Hematopoietic multipotent progenitor cell treated with erythropoietin and hydrocortisone succinate and interleukin-3 and kit ligand, for 6 days (in vitro differentiated cells): ENCODE measurements around the gene DYNLRB1.

ENCODE experiments used
- DNase-seq: peaks from one replicate; pipeline ENCODE4 v3.0.0-alpha.2; 2015

Gene DYNLRB1

GRCh38 chr20:34535301-34535840, 19.1 kb downstream of the DYNLRB1 start:
- no peak for DNase-seq

DNA sequence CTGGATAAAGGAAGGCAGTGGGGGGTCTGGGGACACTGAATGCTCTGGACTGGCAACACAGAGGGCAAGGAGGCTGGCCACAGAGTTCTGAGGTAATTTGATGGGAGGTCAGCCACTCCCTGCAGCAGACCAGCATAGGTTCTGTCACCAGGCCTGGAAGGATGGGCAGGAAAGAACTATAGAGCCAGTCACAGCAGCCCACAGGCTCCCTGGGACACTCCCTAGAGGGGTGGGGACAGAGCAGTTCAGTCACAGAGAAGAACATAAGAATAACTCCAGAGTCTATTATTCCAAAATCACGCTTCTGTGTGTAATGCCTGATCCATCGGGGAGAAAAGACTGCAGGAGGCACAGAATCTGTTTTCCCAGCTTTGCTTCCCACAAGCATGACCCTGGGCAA, 19.6 kb downstream of the DYNLRB1 start:
- DNase-seq, result no peak

DNA sequence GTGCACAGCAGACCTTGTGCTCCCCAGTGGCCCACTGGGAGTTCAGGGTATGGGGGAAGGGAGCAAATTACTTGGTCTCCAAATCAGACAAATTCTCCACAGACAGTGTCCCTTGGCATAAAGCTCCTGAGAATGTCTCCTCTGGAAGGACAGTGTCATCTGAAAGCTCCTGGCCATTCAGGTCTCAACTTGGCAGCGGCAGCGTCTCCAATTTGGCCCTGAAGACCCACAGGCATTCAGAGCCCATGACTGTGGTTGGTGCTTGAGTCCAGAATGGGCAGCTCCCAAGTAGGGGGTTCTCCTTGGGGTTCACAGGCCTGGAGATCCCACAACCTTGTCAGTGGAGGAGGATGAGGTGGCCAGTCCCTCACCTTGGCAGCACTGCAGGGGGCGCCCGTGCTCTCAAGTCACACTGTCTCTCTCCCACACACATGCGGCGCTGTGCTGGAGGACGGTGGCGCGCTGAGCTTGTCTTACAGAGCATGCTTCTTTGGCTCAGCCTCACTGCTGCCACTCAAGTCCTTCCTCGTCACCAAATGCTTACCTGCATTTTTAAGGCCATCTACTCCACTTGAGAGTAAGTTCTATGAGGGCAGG, 20.7 kb downstream of the DYNLRB1 start:
- DNase-seq, result peak; percentile 69

- DNase-seq, result no peak
These were observed 21.4 kb downstream of the DYNLRB1 start for GRCh38 chr20:34537651-34538050.

- DNase-seq, result peak; percentile 64
These were observed 22.5 kb downstream of the DYNLRB1 start for GRCh38 chr20:34538671-34539123.

DNA sequence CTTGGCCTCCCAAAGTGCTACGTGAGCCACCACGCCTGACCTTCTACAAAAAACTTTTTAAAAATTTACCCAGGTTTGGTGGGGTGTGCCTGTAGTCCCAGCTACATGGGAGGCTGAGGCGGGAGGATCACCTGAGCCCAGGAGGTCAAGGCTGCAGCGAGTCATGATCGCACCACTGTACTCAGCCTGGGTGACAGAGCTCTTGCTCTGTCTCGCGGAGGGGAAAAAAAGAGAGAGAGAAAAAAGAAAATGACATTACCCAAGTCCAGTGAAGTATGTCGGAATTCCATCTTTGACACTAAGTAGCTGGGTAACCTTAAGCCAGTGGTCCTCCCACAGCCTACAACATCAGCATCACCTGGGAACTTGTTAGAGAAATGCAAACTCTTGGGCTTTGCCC, 23.5 kb downstream of the DYNLRB1 start:
- no peak for DNase-seq

DNA sequence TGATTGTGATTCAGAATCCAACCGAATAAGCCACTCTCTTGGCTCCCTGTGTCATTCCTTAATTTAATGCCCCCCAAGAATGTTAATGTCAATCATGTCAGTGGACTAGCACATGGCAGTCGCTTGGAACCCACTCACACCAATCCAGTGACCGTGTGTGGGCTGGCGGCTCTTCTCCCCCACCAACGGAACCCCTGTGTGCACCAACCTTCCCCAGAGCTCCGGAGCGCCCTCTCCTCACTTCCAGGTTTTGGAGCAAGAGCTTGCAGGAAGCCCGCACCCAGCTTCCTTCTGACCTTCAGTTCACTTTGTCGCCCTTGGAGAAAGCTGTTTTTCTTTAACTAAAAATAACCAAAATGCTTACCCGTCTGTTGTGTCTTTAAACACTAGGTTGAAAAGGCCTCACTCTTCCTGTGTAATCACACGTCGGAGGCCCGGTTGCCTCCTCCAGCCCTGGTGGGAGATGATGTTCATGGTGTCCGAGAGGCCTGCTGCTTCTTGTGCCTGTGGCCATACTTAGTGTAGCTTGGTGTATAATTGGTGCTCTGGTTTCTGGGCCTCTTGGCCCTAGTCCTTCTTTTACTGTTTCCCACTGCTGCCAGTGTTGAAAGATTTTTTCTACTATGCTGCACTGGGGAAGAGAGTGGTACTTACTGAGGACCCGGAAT, 24.5 kb downstream of the DYNLRB1 start:
- no peak for DNase-seq

DNA sequence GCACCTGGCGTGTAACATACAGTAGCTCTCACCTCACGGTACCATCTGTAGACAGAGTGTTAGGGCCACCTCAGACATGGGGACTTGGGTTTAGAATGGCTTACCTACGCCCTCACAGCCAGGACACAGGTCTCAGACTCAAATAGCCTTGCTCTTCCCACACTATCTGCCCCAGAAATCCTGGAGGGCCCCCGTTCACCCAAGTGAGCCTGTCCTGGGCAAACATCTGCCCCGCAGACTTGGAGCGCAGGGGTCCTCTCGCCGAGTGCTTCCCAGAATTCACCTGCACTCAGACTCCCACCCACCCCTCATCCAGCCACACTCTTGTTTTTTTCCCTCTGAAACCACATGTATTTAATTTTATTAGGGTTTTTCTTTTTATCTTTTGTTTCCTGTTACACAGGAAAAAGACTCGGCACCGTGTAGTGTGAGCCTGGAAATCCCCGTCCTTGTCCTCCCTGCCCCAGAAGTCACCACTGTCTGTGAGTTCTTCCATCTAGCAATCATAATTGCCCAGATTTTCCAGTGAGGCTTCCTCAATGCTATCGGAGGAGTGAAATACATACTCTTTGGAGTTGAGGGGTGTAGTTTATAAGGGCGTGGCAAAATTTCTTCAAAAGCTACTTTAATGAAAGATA, 25.2 kb downstream of the DYNLRB1 start:
- DNase-seq, result no peak

DNA sequence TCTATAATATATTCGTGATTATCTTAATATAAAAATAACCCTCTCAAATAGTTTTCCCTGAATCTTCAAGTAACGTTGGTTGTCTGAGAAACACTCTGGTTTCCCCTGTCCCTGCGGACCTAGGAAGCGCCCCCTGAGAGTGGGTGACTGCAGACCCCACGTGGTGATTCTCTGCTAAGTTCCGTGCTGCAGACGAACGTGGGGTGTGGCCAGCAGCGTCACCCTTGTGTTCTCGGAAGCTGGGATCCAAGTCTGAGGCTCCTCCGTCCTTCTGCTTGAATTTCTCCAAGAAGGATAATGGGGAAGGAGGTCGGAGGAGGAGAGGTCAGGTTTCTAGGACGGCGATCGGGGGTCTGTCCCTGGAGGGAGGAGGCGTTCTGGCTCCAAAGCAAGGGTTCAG, 25.7 kb downstream of the DYNLRB1 start:
- no peak for DNase-seq

- DNase-seq, result no peak
These were observed 26.2 kb downstream of the DYNLRB1 start for GRCh38 chr20:34542439-34542838.

DNA sequence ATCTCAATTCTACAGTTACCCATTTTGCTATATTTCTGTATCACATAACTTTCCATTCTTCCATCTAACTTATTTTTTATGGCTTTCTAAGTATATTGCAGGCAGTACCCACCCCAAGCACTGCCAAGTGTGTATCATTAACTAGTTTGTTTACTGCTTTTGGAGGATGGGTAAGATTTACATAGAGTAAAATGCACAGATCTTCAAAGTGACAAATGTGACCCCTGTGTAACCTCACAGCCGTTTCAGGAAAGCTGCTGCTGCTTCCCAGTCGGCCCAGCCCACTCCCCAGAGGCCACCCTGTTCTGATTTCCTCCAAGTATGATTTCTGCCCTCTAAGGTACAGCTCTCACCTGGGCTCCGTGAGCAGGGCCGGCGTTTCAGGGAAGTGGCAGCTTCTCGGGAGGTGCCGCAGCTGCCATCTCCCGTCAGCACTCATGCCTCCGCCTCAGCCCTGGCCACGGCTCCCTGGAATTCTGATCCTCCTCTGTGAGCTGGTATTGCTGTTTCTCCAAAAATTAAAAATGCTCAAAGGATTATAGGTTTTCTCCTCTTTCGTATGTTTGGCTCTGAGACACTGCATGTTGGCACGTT, 27.3 kb downstream of the DYNLRB1 start:
- no peak for DNase-seq

DNA sequence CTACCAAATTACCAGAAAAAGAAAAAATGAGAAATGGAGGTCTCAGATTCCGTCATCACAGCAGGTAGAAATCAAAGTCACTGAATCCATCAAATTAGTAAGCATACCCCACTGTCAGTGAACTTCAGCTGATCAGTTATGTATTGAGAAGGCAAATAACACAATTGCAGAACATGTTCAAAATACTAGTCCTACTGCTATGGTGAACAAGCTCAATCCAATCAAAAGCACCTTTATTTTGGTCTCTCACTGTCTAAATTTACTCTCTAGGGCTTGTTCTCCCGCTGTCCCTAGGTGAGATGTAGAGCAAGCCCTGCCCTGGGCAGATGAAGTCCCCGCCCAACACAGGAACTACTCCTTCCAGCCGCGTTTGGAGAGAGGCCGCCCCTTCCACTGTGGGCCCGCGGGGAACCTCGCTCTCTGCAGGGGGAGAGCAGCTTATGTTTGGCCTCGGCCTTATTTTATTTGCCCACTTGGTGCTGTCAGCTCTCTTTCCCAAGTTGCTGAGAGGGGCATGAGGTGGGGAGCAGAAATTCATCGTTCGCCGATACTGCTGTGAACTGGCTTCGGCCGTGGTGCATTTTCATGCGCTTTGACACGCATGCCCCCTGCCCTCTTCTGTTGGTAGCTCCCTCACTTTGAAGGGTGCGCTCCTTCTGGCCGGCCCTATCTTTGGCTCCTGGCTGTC, 28.0 kb downstream of the DYNLRB1 start:
- peak; percentile 63 for DNase-seq

GRCh38 chr20:34546751-34547181, 30.5 kb downstream of the DYNLRB1 start:
- no peak for DNase-seq

GRCh38 chr20:34547844-34548613, 31.8 kb downstream of the DYNLRB1 start:
- no peak for DNase-seq

GRCh38 chr20:34549291-34549928, 33.2 kb downstream of the DYNLRB1 start:
- peak; percentile 64 for DNase-seq

- DNase-seq, result no peak
These were observed 33.7 kb downstream of the DYNLRB1 start for GRCh38 chr20:34549929-34550305.

DNA sequence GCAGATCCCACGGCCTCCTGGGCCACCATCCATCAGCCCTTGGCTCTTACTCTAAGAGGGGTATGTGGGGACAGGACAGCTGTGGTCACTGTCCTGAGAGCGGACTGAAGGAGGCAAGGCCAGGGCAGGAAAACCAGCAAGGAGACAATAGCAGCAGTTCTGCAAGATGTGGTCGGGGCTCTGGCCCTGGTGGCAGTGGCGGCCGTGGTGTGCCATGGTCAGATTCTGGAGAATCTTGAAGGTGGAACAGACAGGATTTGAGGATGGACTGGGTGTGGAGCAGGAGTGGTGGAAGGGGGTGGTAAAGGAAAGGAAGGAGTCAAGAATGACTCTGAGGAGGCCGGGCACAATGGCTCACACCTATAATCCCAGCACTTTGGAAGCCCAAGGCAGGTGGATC, 36.3 kb downstream of the DYNLRB1 start:
- no peak for DNase-seq

DNA sequence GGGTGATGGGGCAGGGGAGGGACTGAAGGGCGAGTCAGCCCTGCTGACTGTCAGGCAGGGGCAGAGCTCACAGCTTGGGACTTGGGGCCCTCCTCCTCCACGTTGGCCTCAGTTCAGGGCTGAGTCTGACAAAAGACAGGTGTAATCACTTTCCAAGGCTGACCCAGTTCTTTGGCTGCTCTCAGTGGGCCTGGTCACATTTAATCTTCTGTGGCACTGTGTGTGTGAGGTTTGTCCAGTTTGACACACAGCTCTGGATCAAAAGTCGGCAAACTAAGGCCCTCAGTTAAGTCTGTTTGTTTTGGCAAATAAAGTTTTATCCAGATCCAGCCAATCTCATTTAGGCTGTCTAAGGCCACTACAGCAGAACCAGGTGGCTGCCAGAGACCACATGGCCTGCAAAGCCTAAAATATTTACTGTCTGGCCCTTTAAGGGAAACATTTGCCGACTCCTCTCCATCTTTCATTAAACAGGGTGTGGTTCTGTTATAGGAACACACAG, 37.2 kb downstream of the DYNLRB1 start:
- no peak for DNase-seq

DNA sequence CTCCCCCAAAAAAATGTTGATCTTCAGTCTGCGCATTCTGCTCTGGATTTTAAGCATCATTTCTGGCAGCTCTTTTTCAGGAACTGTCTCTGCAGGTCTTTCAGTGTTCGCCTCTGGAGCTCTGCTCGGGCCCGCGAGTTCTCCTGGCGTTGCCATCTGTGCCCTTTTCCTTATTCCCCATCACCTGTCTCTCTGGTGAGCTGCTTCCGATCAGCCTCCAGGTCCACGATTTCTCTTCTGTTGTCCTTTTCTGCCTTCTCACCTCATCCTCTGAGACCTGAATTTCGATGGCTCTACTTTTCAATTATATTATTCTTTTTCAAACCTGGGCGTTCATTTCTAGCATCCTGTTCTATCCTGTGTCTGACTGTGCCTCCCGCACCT, 41.7 kb downstream of the DYNLRB1 start:
- no peak for DNase-seq

- peak; percentile 95 for DNase-seq
These were observed 42.3 kb downstream of the DYNLRB1 start, which contains the start of gene MAP1LC3A for GRCh38 chr20:34558320-34559218. MAP1LC3A (plus strand) TSS chr20:34558718; CDS start chr20:34558869, 151 bp downstream.
